K562 (cell line): ENCODE data around the gene NTM. TPM values are rescaled to one million over a fixed set of nuclear protein-coding genes. Genes with fewer than 3 reads are reported as not detected.

Experiments used
- ATAC-seq: fragments of 200-7000 bp; cut with Tn5 transposase; 3 replicates; pipeline ENCODE4 v1.9.1; 2020; ENCODE audit warnings: moderate library complexity
- BruUV-seq: library from RNA; stranded (reverse); fragments of 400-500 nt; replicated peaks from 2 replicates; lab custom pipeline; 2021; lab: Mats Ljungman, UMichigan
- CTCF ChIA-PET: fragments of 300-600 bp; formaldehyde crosslinking; extraction: SDS; loops from one replicate; lab custom pipeline; 2021; ENCODE audit warnings: low intra/inter-chr PET ratio; lab: Yijun Ruan, JAX
- POLR2A ChIA-PET: fragments of 300-600, 350-650 bp; sonication (Branson Sonifier 250); formaldehyde crosslinking; extraction: SDS; loops from one replicate; lab custom pipeline; 2021; ENCODE audit warnings: antibody characterized with exemption, inconsistent platforms; lab: Yijun Ruan, JAX
- DNase-seq, 4 experiments: peaks; one replicate each; pipeline versions ENCODE4 v3.0.0 to v3.0.0-alpha.2; 2011 to 2018; ENCODE audit warnings: low spot score in 3 of 4, mixed read lengths in 3 of 4; ENCODE audit errors: extremely low read depth in 1 of 4
- FAIRE-seq: peaks from 2 replicates; lab custom pipeline; 2011; peaks lifted over from hg19 to GRCh38; lab: Jason Lieb, UNC
- H2AFZ ChIP-seq: 2 replicates; pipeline ENCODE4 v1.6.0; 2011; ENCODE audit warnings: low read depth, low read length, control low read depth, inconsistent platforms
- H3K27ac ChIP-seq: fragments of 200-600 bp; 3 replicates; pipeline ENCODE4 v1.8.0; 2011; ENCODE audit warnings: low read depth, mild to moderate bottlenecking, control low read depth, inconsistent platforms, low read length, moderate library complexity, mixed read lengths; ENCODE audit errors: extremely low read depth
- H3K27me3 ChIP-seq, 2 experiments: fragments of 300-600 bp in 1 of 2; 2 replicates in 1 of 2; 3 replicates in 1 of 2; pipeline versions ENCODE4 v1.6.0 to v1.8.0; 2011; ENCODE audit warnings: inconsistent platforms in 2 of 2, low read length in 2 of 2, mild to moderate bottlenecking in 1 of 2, mixed read lengths in 1 of 2, moderate library complexity in 1 of 2; ENCODE audit not compliant: control insufficient read depth in 2 of 2, insufficient read depth in 2 of 2
- H3K36me3 ChIP-seq: fragments of 300-600 bp; 3 replicates; pipeline ENCODE4 v1.8.0; 2011; ENCODE audit warnings: mild to moderate bottlenecking, low read length, inconsistent platforms; ENCODE audit not compliant: control insufficient read depth, insufficient read depth
- H3K4me1 ChIP-seq, 2 experiments: fragments of 200-600 bp in 1 of 2; replicated peaks in 1 of 2; 2 replicates in 1 of 2; 3 replicates in 1 of 2; pipeline versions ENCODE4 v1.5.1 to v1.8.0; 2011; ENCODE audit warnings: inconsistent platforms in 2 of 2, low read length in 2 of 2, mild to moderate bottlenecking in 1 of 2, mixed read lengths in 1 of 2, moderate library complexity in 1 of 2; ENCODE audit not compliant: control insufficient read depth in 2 of 2, insufficient read depth in 2 of 2
- H3K4me2 ChIP-seq: 2 replicates; pipeline ENCODE4 v1.6.1; 2011; ENCODE audit warnings: low read length, control low read depth, inconsistent platforms, mixed read lengths; ENCODE audit not compliant: insufficient read depth
- H3K4me3 ChIP-seq: fragments of 200-600 bp; sonication (generic), shearing (Covaris generic); 2 replicates; pipeline ENCODE4 v1.5.1; 2016; ENCODE audit warnings: control low read depth, inconsistent platforms
- H3K79me2 ChIP-seq: fragments of 200-600 bp; 3 replicates; pipeline ENCODE4 v1.8.0; 2011; ENCODE audit warnings: low read length, inconsistent platforms; ENCODE audit not compliant: control insufficient read depth, insufficient read depth
- H3K9ac ChIP-seq, 2 experiments: 2 replicates each; pipeline versions ENCODE4 v1.6.0 to v1.6.1; 2011; ENCODE audit warnings: low read depth in 2 of 2, low read length in 2 of 2, control low read depth in 1 of 2, inconsistent platforms in 1 of 2, mild to moderate bottlenecking in 1 of 2, mixed read lengths in 1 of 2; ENCODE audit not compliant: insufficient read depth in 1 of 2
- H3K9me1 ChIP-seq: one replicate; pipeline ENCODE4 v1.6.0; 2011; ENCODE audit warnings: inconsistent platforms, mild to moderate bottlenecking, low read length, moderate library complexity; ENCODE audit not compliant: control insufficient read depth, insufficient read depth
- H3K9me3 ChIP-seq: replicated peaks from 2 replicates; pipeline ENCODE4 v1.5.1; 2011; ENCODE audit warnings: low read depth, low read length, inconsistent platforms; ENCODE audit not compliant: control insufficient read depth, insufficient read depth
- H4K20me1 ChIP-seq: replicated peaks from 2 replicates; pipeline ENCODE4 v1.6.1; 2011; ENCODE audit warnings: low read length, inconsistent platforms, mixed read lengths; ENCODE audit not compliant: control insufficient read depth, insufficient read depth
- ATF2 ChIP-seq: sonication (generic); formaldehyde crosslinking; IDR thresholded peaks from 2 replicates; pipeline ENCODE4 v1.8.1; 2022; ENCODE audit warnings: missing genetic modification reagents
- CBFA2T3 ChIP-seq: fragments of 450-650 bp; IDR thresholded peaks from 2 replicates; pipeline ENCODE4 v1.6.1; 2017
- CUX1 ChIP-seq: fragments of 200-800 bp; sonication (Bioruptor generic); IDR thresholded peaks from 2 replicates; pipeline ENCODE4 v1.6.1; 2016; ENCODE audit warnings: missing genetic modification characterization, missing compliant biosample characterization
- FUS ChIP-seq: fragments of 200-400 bp; formaldehyde crosslinking; optimal IDR thresholded peaks from 2 replicates; pipeline ENCODE3; 2017; ENCODE audit warnings: low read depth, low read length
- GTF2E2 ChIP-seq: fragments of 200-800 bp; sonication (Bioruptor generic); IDR thresholded peaks from 2 replicates; pipeline ENCODE4 v1.6.1; 2016; ENCODE audit warnings: missing genetic modification characterization, missing compliant biosample characterization
- MAFF ChIP-seq: IDR thresholded peaks from 2 replicates; pipeline ENCODE4 v1.6.1; 2012; ENCODE audit warnings: low read length, improper control_type of control experiment
- NR2C2 ChIP-seq, 2 experiments: fragments of 200-800 bp in 1 of 2; sonication (Bioruptor generic) in 1 of 2; sonication (generic) in 1 of 2; formaldehyde crosslinking in 1 of 2; IDR thresholded peaks; 2 replicates each; pipeline versions ENCODE4 v1.6.1 to v1.8.0; 2016 to 2022; ENCODE audit warnings: mild to moderate bottlenecking in 1 of 2, missing compliant biosample characterization in 1 of 2, missing genetic modification characterization in 1 of 2, missing genetic modification reagents in 1 of 2
- SMAD1 ChIP-seq: fragments of 150-350 bp; IDR thresholded peaks from 2 replicates; pipeline ENCODE4 v1.6.1; 2014; ENCODE audit warnings: low read length, low read depth; ENCODE audit not compliant: partially characterized antibody
- XRCC4 ChIP-seq: IDR thresholded peaks from one replicate; pipeline ENCODE4 v1.6.1; 2011; ENCODE audit not compliant: insufficient read depth, insufficient read length; ENCODE audit errors: extremely low read depth
- ZNF408 ChIP-seq: fragments of 250-450 bp; sonication (Bioruptor Pico); IDR thresholded peaks from 2 replicates; pipeline ENCODE4 v1.4.0; 2020; ENCODE audit warnings: low read depth, mild to moderate bottlenecking, moderate library complexity
- WGBS: fragments of 100-300 bp; shearing (Covaris generic); methylation state at CpG from one replicate; pipeline ENCODE4 v1.1.6; 2016; ENCODE audit warnings: low coverage, mixed read lengths; ENCODE audit not compliant: insufficient coverage; ENCODE audit errors: missing lambda C conversion rate; 5-methylcytosine and 5-hydroxymethylcytosine counted together
- in situ Hi-C: fragments of 300-500 bp; cut with MboI; formaldehyde crosslinking; loops from 4 replicates; pipeline ENCODE4 v1.15.0; 2018; ENCODE audit warnings: inconsistent platforms, mixed read lengths
- intact Hi-C: fragments of 100-400 bp; cut with micrococcal nuclease; formaldehyde crosslinking; loops from 2 replicates; pipeline ENCODE4 v1.14.2; 2022
- polyA plus RNA-seq, 8 experiments: library from polyadenylated mRNA; depleted of rRNA in 4 of 8; stranded (reverse) in 5 of 8; unstranded in 3 of 8; fragments of >200 nt; fragmentation: Nextera tagmentation in 2 of 8; fragmentation: Illumina TruSeq in 1 of 8; extraction: Ambion mirVana in 2 of 8; extraction: Trizol in 1 of 8; gene quantifications; 2 replicates each; pipeline versions ENCODE4 v1.2.1 to v1.2.3, GENCODE V29; 2011 to 2014; ENCODE audit warnings: inconsistent platforms in 1 of 8, missing spikeins in 1 of 8
- total RNA-seq, 7 experiments: library from RNA; depleted of rRNA in 6 of 7; stranded (reverse); fragments of >200 nt in 6 of 7; fragmentation: Illumina TruSeq in 2 of 7; extraction: Trizol in 2 of 7; gene quantifications; 2 replicates each; pipeline versions ENCODE4 v1.2.1 to v1.2.3, GENCODE V29; 2011 to 2021; ENCODE audit warnings: low replicate concordance in 1 of 7

The NTM gene
- total and polyA plus RNA-seq, 9 of the 15 experiments (the other 6 are each of a cell fraction or from before 2014, with no cell fraction given) = not detected

GRCh38 chr11:131561501-131561900 is 191.1 kb downstream of the NTM start:
- in situ Hi-C loops = no loop called here
- no peak for TF ChIP-seq FUS
- no peak for TF ChIP-seq SMAD1
- TF ChIP-seq GTF2E2 (tag) = no peak

GRCh38 chr11:131561972-131562371 is 191.6 kb downstream of the NTM start:
- POLR2A ChIA-PET = no interaction called here
- ATAC-seq (no peak), DNase-seq (no peak), FAIRE-seq (no peak)
- no peak overlapping the region for H3K4me3 ChIP-seq
- H3K9ac ChIP-seq = no peak overlapping the region
- H2AFZ ChIP-seq = no peak overlapping the region
- no peaks in the 10 kb centered on the region for H3K9me1 ChIP-seq
- in situ Hi-C loops = no loop called here
- no peaks in the 10 kb centered on the region for H3K4me1 ChIP-seq
- no TSS peak for BruUV-seq
- CTCF ChIA-PET = no interaction called here
- H4K20me1 ChIP-seq = 0 out of 2 replicates have a peak, but pooled peaks cover 3% of the 10 kb centered on the region
- peaks cover 0 to 8% of the 10 kb centered on the region in 2 experiments; a peak in 1 of 5 replicates for H3K27me3 ChIP-seq
- H3K4me2 ChIP-seq = no peak overlapping the region
- intact Hi-C loops = no loop called here
- no peak overlapping the region for H3K27ac ChIP-seq
- no peaks in the 10 kb centered on the region for H3K36me3 ChIP-seq
- WGBS = 0% methylated on average over 5 of the region's 5 CpGs
- H3K9me3 ChIP-seq = no peaks in the 10 kb centered on the region
- H3K79me2 ChIP-seq = no peaks in the 10 kb centered on the region
- TF ChIP-seq ATF2 (CRISPR knock-in tag) (no peak), MAFF (no peak), ZNF408 (no peak), NR2C2 (CRISPR knock-in tag; IDR thresholded peaks at IDR 0.05) (no peak), NR2C2 (tag; IDR thresholded peaks at IDR 0.05) (no peak), CUX1 (CRISPR knock-in tag) (no peak), XRCC4 (no peak), CBFA2T3 (no peak)

More at GRCh38 chr11:131561501-131561900, 191.1 kb downstream of the NTM start:
- Histone ChIP-seq H3K36me3 (no peaks in the 10 kb centered on the region), H3K79me2 (no peaks in the 10 kb centered on the region), H3K4me3 (no peak overlapping the region), H3K4me1 (no peaks in the 10 kb centered on the region), H3K9me1 (no peaks in the 10 kb centered on the region), H3K9me3 (no peaks in the 10 kb centered on the region), H3K27ac (no peak overlapping the region), H3K27me3 (peaks cover 0 to 8% of the 10 kb centered on the region in 2 experiments; a peak in 1 of 5 replicates), H2AFZ (no peak overlapping the region), H4K20me1 (0 out of 2 replicates have a peak, but pooled peaks cover 3% of the 10 kb centered on the region), H3K4me2 (no peak overlapping the region), H3K9ac (no peak overlapping the region)
- 0% methylated on average over 4 of the region's 4 CpGs for WGBS
- BruUV-seq = no TSS peak
- no peak for ATAC-seq
- intact Hi-C loops = no loop called here
- DNase-seq = no peak
- ChIA-PET POLR2A (no interaction called here), CTCF (no interaction called here)
- FAIRE-seq = no peak
